BJ (cell line): ENCODE data around the gene PRLR. TPM values are rescaled to one million over a fixed set of nuclear protein-coding genes. Genes with fewer than 3 reads are reported as not detected.

ENCODE experiments used
- CTCF ChIA-PET: fragments of 350-600 bp; formaldehyde crosslinking; extraction: SDS; loops from one replicate; lab custom pipeline; 2021; ENCODE audit warnings: antibody characterized with exemption, inconsistent platforms; lab: Yijun Ruan, JAX
- POLR2A ChIA-PET: fragments of 300-600 bp; sonication (Branson Sonifier 250); formaldehyde crosslinking; extraction: SDS; loops from one replicate; lab custom pipeline; 2021; ENCODE audit warnings: antibody characterized with exemption; lab: Charles Lee
- DNase-seq: peaks from one replicate; pipeline ENCODE4 v3.0.0-alpha.2; 2011; ENCODE audit warnings: low read depth
- H3K27me3 ChIP-seq: 2 replicates; pipeline ENCODE4 v1.6.0; 2011; ENCODE audit warnings: low read length; ENCODE audit not compliant: control insufficient read depth, insufficient read depth
- H3K36me3 ChIP-seq: 2 replicates; pipeline ENCODE4 v1.5.1; 2011; ENCODE audit warnings: low read length; ENCODE audit not compliant: control insufficient read depth, insufficient read depth
- H3K4me3 ChIP-seq: 2 replicates; pipeline ENCODE4 v1.5.1; 2011; ENCODE audit warnings: low read depth, mild to moderate bottlenecking, control low read depth, low read length
- polyA plus RNA-seq: library from polyadenylated mRNA; depleted of rRNA; stranded (reverse); fragments of >200 nt; gene quantifications from 2 replicates; pipeline ENCODE4 v1.2.3, GENCODE V29; 2011
- TF ChIP-seq, protein P1 (sequence below): IDR thresholded peaks from 2 replicates; pipeline ENCODE4 v1.5.1; 2011; ENCODE audit warnings: low read depth, mild to moderate bottlenecking, control low read depth, inconsistent platforms, low read length, moderate library complexity; ENCODE audit not compliant: insufficient read depth

PRLR gene
- polyA plus RNA-seq, 1 experiment = 0.34 TPM

DNA sequence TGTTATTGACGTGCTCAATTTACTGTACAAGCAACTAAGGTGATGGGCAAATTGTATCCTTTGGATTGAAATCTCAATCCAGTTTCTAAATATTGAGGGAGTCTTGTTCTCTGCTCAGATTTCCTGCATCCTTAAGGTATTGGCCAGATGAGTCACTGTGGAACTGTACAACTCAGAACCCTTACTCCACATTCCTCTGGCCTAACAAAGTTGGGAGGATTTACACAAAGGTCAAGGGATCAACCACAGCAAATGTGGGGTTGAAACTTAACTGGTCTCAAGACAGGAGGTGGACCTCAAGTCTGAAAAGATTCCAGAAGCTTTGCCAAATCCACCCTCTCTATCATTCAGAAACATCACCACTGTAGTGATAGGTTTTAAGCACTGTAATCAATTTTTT lies 101.0 kb downstream of the PRLR start:
- Histone ChIP-seq H3K27me3 (no peaks in the 10 kb centered on the region), H3K4me3 (no peak overlapping the region), H3K36me3 (no peaks in the 10 kb centered on the region)
- POLR2A ChIA-PET = interaction anchor here (0.6 kb wide), 1 partner anchor 721 kb away, joined by 3 read pairs; no protein-coding TSS in a partner anchor
- TF ChIP-seq, protein P1, sequence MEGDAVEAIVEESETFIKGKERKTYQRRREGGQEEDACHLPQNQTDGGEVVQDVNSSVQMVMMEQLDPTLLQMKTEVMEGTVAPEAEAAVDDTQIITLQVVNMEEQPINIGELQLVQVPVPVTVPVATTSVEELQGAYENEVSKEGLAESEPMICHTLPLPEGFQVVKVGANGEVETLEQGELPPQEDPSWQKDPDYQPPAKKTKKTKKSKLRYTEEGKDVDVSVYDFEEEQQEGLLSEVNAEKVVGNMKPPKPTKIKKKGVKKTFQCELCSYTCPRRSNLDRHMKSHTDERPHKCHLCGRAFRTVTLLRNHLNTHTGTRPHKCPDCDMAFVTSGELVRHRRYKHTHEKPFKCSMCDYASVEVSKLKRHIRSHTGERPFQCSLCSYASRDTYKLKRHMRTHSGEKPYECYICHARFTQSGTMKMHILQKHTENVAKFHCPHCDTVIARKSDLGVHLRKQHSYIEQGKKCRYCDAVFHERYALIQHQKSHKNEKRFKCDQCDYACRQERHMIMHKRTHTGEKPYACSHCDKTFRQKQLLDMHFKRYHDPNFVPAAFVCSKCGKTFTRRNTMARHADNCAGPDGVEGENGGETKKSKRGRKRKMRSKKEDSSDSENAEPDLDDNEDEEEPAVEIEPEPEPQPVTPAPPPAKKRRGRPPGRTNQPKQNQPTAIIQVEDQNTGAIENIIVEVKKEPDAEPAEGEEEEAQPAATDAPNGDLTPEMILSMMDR = no peak
- peak; percentile 82 for DNase-seq
- CTCF ChIA-PET = interaction anchor here (0.7 to 1.0 kb wide), 2 partner anchors 69 to 945 kb away, joined by 3 to 7 read pairs; no protein-coding TSS in a partner anchor

DNA sequence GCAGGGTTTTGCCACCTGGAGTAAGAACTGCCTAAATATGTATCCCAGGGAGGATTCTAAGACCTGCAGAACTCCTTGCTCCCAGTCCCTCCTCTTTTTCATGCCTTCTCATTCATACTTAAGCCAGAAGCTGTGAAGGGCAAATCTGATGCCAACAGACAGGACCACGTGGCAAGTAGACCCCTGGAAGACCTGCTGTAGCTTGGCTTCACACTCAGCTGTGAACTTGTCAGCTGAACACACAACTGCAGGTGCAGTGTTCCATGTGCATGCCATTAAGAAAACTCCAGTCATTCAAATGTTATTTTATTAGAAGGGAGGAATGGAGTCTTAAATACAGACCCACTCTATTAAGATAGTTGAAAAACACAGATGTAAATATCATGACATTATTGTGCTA lies 103.3 kb downstream of the PRLR start:
- ChIA-PET POLR2A (no interaction called here), CTCF (no interaction called here)
- TF ChIP-seq, protein P1 = no peak
- Histone ChIP-seq H3K4me3 (no peak overlapping the region), H3K27me3 (no peaks in the 10 kb centered on the region), H3K36me3 (no peaks in the 10 kb centered on the region)
- DNase-seq = no peak

DNA sequence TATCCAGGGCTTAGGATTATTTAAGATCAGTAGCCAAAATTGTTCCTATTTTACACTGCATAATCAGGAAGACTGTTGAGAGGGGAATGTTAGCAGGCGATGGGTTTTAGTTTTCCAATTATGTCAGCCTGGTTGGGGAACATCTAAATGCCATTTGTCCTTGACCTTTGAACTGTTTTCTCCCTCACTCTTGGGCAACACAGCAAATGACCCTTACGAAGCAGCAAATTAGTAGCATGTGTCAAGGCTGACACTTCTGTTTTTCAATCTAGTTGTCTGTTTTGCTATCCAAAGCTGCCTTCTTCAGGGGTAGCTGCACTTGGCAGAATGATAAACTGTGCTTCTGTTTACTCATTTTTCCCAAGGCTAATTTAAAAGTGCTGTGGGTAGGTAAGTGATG lies 104.5 kb downstream of the PRLR start:
- ChIA-PET CTCF (no interaction called here), POLR2A (no interaction called here)
- Histone ChIP-seq H3K36me3 (no peaks in the 10 kb centered on the region), H3K4me3 (no peak overlapping the region), H3K27me3 (no peaks in the 10 kb centered on the region)
- DNase-seq = no peak
- TF ChIP-seq, protein P1 = no peak

DNA sequence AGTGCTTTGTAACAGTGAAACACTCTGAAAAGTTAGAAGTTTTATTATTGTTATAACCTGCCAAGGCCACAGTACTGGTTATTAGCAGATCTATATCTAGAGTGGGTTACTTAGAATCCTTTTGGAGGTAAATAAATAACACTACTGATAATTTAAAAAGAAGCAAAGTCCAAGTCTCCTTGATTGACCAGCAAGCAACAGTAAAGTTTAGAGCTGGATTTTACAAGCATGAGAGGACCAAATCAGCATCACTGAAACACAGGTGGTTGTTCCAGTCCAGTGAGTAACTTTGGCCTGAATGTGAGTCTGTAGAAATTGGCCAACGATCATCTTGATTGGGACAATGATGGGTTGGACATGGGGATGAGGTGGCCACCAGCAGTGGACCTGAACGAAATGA lies 105.4 kb downstream of the PRLR start:
- H3K36me3 ChIP-seq = no peaks in the 10 kb centered on the region
- H3K4me3 ChIP-seq = no peak overlapping the region
- DNase-seq = no peak
- TF ChIP-seq, protein P1 = no peak
- no peaks in the 10 kb centered on the region for H3K27me3 ChIP-seq
- ChIA-PET POLR2A (no interaction called here), CTCF (no interaction called here)

DNA sequence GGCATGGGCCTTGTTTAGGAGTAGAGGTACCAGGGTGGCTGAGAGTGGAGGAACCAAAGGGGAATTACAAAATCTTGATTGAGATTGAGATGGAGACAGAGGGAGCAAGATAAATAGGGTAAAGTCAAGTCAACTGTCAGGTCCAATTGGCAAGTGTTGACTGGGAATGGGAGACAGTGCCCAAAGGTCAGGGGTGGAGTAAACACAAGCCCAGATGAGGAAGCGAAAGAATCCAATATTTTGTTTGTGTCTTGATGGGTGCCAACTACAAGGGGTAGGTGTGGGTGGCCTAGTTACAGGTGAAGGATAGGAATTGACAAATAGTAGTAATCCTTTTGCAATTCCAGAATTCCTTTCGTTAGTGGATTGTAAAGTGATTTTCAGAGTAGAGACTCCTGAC lies 107.5 kb downstream of the PRLR start:
- DNase-seq = no peak
- ChIA-PET POLR2A (no interaction called here), CTCF (no interaction called here)
- H3K36me3 ChIP-seq = no peaks in the 10 kb centered on the region
- no peak overlapping the region for H3K4me3 ChIP-seq
- H3K27me3 ChIP-seq = no peaks in the 10 kb centered on the region
- TF ChIP-seq, protein P1 = no peak
